ENCODE results near the gene RAMP1.
A peak's percentile ranks its signal among the peaks of the same experiment; 100 is the strongest.

RAMP1 gene

DNA sequence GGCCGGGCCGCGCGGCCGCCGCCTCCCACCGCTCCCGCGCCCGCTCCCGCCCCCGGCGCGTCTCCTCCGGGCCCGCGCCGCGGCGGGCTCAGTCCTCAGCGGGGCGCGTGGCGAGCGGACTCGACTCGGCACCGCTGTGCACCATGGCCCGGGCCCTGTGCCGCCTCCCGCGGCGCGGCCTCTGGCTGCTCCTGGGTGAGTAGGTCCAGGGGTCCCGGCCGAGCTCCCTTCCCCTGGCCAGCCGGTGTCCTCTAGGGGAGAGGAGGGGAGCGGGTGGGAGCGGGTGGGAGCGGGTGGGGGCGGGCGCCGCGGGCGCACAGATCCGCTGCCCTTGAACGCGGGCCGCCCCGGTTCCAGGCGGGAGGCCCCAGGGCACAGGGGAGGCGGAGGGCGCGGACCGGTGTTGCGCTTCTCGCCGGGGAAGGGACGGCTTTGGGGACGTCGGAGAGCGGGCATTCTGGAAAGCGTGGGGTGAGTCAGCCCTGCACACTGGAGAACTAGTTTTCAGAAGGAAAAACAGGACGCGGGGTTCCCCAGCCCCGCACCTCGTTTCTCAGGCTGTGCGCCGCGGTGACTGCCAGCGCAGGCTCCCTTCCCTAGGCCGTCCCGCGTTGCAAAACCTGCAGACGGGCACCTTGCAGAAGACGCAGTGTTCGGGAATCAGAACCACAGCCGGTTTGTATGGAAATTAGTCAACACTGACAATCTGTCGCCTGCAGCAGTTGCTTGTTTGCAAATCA, at the start of gene RAMP1:
Gene RAMP1, plus strand, starts transcription at position 91 of the 740 bp plus-strand sequence. Its CDS starts 53 bp downstream, at position 144.
- peak within 1 kb of the TSS; percentile 28 for H3K4me3 ChIP-seq (replicated peaks; ENCODE audit: low read depth, low read length)
- TF ChIP-seq, protein P1, sequence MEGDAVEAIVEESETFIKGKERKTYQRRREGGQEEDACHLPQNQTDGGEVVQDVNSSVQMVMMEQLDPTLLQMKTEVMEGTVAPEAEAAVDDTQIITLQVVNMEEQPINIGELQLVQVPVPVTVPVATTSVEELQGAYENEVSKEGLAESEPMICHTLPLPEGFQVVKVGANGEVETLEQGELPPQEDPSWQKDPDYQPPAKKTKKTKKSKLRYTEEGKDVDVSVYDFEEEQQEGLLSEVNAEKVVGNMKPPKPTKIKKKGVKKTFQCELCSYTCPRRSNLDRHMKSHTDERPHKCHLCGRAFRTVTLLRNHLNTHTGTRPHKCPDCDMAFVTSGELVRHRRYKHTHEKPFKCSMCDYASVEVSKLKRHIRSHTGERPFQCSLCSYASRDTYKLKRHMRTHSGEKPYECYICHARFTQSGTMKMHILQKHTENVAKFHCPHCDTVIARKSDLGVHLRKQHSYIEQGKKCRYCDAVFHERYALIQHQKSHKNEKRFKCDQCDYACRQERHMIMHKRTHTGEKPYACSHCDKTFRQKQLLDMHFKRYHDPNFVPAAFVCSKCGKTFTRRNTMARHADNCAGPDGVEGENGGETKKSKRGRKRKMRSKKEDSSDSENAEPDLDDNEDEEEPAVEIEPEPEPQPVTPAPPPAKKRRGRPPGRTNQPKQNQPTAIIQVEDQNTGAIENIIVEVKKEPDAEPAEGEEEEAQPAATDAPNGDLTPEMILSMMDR (IDR thresholded peaks at IDR 0.05; ENCODE audit: low read depth, low read length, missing control alignments): no peak
- DNase-seq (ENCODE audit: extremely low read depth, low read depth): no peak

DNA sequence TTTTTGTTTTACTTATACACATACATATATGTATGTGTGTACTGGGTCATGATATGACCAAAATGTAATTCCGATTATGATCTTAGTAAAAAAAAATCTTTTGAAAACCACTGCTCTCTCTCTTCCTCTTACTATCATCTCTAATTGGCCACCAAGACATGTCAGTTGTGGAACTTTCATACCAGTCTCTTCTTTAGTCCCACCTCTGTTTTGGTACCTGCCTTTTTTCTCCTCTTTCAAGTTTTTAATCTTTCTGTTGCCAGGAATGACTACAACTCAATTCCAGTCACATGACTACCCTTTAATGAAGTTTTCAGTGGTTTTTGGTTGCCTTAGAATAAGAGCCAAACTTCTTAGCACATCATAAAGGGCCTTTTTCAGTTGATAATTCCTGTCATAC, 43.8 kb upstream of the RAMP1 start:
- TF ChIP-seq, protein P1 (IDR thresholded peaks at IDR 0.05; ENCODE audit: low read depth, low read length, missing control alignments): no peak
- no peak overlapping the region for H3K4me3 ChIP-seq (replicated peaks; ENCODE audit: low read depth, low read length)
- DNase-seq (ENCODE audit: extremely low read depth, low read depth): no peak

DNA sequence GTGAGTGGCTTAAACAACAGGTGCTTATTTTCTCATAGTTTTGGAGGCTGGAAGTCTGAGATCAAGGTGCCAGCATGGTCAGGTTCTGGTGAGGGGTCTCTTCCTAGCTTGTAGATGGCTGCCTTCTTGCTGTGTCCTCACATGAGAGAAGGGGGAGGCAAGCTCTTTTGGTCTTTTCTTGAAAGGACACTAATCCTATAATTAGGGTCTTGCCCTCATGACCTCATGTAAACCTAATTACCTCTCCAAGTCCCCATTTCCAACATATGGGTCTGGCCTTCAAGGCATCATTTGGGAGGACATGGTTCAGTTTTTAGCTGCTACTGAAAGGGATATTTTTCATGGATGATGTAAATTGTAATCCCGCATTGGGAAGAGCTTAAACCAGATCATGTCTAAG, 42.9 kb upstream of the RAMP1 start:
- no peak for DNase-seq (ENCODE audit: extremely low read depth, low read depth)
- H3K4me3 ChIP-seq (replicated peaks; ENCODE audit: low read depth, low read length): no peak overlapping the region
- TF ChIP-seq, protein P1 (IDR thresholded peaks at IDR 0.05; ENCODE audit: low read depth, low read length, missing control alignments): no peak

DNA sequence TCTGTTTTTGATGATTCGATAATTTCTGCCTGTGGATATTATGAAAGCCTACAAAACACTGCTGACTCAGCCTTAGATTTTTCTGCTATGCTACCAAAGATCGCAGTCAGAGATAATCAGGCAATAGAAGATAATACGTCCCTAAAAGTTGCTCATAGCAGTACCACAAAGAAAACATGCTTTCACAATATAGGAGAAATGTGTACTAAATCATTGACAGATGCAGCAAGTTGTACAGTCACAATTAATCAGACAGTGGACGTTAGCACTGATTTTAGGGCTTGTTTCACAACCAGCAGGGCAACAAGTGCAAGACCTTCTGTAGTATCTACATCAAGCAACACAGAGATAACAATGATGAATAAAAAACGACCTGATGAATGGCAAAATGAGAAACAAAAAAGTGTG, 41.4 kb upstream of the RAMP1 start:
- TF ChIP-seq, protein P1 (IDR thresholded peaks at IDR 0.05; ENCODE audit: low read depth, low read length, missing control alignments): no peak
- DNase-seq (ENCODE audit: extremely low read depth, low read depth): no peak
- H3K4me3 ChIP-seq (replicated peaks; ENCODE audit: low read depth, low read length): no peak overlapping the region

DNA sequence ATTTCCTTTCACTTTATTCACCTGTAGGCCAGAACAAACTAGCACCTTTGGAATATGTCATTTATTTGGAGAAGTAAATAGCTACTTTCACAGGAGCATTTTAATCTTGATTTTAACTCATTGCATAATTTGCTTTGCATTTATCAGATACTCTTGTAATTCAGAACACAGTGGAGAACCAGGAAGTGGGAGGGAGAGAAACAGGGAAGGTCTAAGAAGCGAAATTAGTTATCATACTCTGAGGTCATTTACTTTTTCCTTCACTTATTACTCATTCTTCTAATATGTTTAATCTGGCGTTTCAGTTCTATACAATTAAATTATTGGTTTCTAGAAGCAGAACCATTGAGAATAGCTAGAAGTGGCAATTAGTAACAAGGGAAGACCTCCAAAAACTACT, 40.2 kb upstream of the RAMP1 start:
- TF ChIP-seq, protein P1 (IDR thresholded peaks at IDR 0.05; ENCODE audit: low read depth, low read length, missing control alignments): no peak
- no peak for DNase-seq (ENCODE audit: extremely low read depth, low read depth)
- H3K4me3 ChIP-seq (replicated peaks; ENCODE audit: low read depth, low read length): no peak overlapping the region

DNA sequence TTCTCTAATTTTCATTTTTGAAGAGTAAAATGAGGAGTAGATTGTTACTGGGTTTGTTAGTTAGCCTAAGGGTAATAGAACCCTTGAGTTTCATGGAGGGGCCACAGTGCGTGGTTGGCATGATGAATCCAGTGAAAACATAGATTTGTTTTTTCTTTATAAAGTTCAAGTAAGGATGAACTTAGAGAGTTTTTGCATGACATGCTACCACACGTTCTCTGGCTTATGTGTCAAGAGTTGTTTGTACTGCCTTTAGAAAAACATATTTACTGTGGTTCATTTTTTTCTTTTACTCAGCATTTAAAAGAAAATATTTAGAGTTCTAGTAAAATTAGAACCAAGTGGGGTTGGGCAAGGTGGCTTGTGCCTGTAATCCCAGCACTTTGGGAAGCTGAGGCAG, 39.0 kb upstream of the RAMP1 start:
- no peak overlapping the region for H3K4me3 ChIP-seq (replicated peaks; ENCODE audit: low read depth, low read length)
- TF ChIP-seq, protein P1 (IDR thresholded peaks at IDR 0.05; ENCODE audit: low read depth, low read length, missing control alignments): no peak
- DNase-seq (ENCODE audit: extremely low read depth, low read depth): no peak

DNA sequence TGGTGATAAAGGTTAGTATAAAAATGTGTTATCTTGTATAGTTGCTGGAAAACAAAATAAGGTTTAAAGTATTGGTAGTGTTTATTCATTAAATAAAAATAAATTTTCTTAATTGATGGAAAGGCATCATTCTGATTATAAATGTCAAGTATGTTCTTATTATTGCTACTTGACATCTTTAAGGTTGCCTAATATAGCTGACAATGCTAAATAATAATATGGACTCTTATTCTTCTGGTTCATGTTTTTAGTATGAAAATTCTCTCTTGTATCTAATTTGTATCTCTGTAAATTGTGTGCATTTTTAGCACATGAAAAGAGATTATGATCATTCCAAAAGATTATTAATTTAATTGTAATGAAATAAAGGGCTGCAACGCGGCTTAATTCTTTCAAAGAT, 35.9 kb upstream of the RAMP1 start:
- no peak overlapping the region for H3K4me3 ChIP-seq (replicated peaks; ENCODE audit: low read depth, low read length)
- no peak for DNase-seq (ENCODE audit: extremely low read depth, low read depth)
- TF ChIP-seq, protein P1 (IDR thresholded peaks at IDR 0.05; ENCODE audit: low read depth, low read length, missing control alignments): no peak
